ENCODE data around the gene PIK3C2A. TPM values are rescaled to one million over a fixed set of nuclear protein-coding genes. Genes with fewer than 3 reads are reported as not detected.

The PIK3C2A gene
- total RNA-seq, 4 donors from 2014 or later, result 30.5 to 46.7 (median 40.8) TPM

DNA sequence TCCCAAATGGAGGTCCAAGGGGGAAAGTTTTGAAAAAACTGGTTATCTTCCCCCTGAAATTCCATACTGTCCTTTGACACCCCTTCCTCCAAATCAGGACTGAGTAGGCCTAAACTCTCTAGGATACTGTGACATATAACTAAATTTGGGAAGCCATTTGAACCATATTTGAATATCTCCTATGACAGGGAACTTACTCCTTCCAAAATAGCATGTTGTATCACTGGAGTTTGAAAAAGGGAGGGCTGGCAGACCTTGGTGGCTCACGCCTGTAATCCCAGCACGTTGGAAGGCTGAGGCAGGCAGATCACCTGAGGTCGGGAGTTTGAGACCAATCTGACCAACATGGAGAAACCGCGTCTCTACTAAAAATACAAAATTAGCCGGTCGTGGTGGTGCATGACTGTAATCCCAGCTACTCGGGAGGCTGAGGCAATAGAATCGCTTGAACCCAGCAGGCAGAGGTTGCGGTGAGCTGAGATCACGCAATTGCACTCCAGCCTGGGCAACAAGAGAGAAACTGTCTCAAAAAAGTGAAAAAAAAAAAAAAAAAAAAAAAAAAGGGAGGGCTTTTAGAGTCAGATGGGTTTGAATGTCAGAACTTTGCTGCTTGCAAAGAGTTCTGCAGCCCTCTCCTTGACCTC lies 42.4 kb downstream of the PIK3C2A start:
- TF ChIP-seq, protein P1, sequence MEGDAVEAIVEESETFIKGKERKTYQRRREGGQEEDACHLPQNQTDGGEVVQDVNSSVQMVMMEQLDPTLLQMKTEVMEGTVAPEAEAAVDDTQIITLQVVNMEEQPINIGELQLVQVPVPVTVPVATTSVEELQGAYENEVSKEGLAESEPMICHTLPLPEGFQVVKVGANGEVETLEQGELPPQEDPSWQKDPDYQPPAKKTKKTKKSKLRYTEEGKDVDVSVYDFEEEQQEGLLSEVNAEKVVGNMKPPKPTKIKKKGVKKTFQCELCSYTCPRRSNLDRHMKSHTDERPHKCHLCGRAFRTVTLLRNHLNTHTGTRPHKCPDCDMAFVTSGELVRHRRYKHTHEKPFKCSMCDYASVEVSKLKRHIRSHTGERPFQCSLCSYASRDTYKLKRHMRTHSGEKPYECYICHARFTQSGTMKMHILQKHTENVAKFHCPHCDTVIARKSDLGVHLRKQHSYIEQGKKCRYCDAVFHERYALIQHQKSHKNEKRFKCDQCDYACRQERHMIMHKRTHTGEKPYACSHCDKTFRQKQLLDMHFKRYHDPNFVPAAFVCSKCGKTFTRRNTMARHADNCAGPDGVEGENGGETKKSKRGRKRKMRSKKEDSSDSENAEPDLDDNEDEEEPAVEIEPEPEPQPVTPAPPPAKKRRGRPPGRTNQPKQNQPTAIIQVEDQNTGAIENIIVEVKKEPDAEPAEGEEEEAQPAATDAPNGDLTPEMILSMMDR (IDR thresholded peaks at IDR 0.05), result no peak
- no peak for TF ChIP-seq POLR2A (IDR thresholded peaks at IDR 0.05)
- intact Hi-C loops (cut with DNase I; ENCODE audit: low total_unique reads), result no loop called here
- WGBS, 2 donors, result 94 to 95% methylated on average over 11 of the region's 11 CpGs
- H3K4me3 ChIP-seq (ENCODE audit: low read depth, poor library complexity, severe bottlenecking), result no peak overlapping the region
- no peak for DNase-seq (ENCODE audit: low spot score in 2 of 2)

DNA sequence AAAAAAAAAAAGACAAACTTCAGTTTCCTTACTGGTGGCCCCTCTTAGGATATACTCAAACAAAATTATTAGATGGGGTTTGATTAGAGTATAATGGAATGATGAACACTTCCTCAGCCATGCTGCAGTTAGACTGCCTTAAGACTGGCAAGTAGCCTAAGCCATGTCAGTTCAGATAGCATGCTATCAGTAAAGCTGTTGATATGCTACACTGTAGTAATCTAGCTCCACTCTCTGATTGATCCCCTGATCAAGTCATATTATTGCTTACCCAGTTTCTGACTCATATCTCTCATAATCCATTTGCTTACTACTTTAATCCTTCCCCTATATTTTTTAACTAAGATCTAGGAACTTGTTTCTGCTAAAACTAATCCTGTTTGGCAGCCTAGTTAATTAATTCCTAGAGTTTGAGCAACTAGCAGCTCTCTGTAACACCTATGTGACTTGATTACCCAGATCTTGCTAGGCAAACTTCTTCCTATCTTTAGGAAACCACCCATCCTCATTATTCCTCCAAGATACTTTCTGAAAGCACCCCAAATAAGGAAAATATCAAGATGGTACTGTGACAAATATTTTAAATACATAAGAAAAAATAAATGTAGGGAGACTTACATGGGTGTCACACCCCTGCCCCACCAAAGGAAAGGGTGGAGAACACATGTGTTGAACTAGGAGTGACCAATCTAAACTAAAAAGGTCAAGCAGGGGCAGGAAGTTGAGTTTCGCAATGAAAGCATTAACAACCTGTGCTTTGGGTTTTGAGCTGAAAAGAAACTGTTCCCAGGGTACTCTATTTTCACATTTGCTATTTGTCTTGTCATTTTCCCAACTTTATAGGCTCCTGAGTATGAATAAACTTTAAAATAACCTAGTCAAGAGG lies 43.2 kb downstream of the PIK3C2A start:
- no peak for TF ChIP-seq POLR2A (IDR thresholded peaks at IDR 0.05)
- TF ChIP-seq, protein P1 (IDR thresholded peaks at IDR 0.05), result no peak
- no peak for DNase-seq (ENCODE audit: low spot score in 2 of 2)
- 76 to 81% methylated on average over 1 of the region's 1 CpG for WGBS, 2 donors
- H3K4me3 ChIP-seq (ENCODE audit: low read depth, poor library complexity, severe bottlenecking), result no peak overlapping the region
- intact Hi-C loops (cut with DNase I; ENCODE audit: low total_unique reads), result no loop called here

DNA sequence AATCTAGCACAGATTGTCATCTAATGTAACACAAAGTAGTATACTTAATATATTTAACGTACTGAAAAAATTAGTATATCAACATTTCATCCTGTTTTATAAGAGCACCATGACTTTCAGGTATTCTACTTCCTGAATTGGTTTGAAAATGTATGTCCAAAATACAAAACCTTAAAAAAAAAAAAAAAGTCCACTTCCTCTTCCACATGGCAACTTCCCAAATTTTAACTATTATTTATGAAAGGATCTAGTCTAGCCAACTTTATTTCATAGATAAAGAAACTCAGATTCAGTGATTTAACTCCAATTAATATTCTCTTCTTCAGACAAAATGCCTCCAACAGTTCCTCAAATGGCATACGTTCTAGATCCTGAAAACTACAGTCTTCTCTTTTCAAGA lies 44.0 kb downstream of the PIK3C2A start:
- no peak overlapping the region for H3K4me3 ChIP-seq (ENCODE audit: low read depth, poor library complexity, severe bottlenecking)
- DNase-seq (ENCODE audit: low spot score in 2 of 2), result no peak
- intact Hi-C loops (cut with DNase I; ENCODE audit: low total_unique reads), result no loop called here
- 86 to 93% methylated on average over 2 of the region's 2 CpGs for WGBS, 2 donors
- TF ChIP-seq, protein P1 (IDR thresholded peaks at IDR 0.05), result no peak
- TF ChIP-seq POLR2A (IDR thresholded peaks at IDR 0.05), result no peak

DNA sequence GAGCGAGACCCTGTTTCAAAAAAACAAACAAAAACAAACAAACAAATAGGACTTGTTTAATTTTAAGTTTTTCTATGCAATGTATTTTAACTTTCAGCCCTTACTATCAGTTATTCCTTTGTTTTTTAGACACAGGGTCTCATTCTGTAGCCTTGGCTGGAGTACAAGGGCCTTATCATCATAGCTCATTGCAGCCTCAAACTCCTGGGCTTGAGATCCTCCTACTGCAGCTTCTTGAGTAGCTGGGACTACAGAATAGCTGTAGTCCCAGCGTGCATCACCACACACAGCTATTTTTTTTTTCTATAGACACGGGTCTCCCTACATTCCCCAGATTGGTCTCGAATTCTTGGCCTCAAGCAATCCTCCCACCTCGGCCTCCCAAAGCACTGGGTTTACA lies 44.5 kb downstream of the PIK3C2A start:
- 96 to 99% methylated on average over 5 of the region's 5 CpGs for WGBS, 2 donors
- no peak overlapping the region for H3K4me3 ChIP-seq (ENCODE audit: low read depth, poor library complexity, severe bottlenecking)
- TF ChIP-seq POLR2A (IDR thresholded peaks at IDR 0.05), result no peak
- TF ChIP-seq, protein P1 (IDR thresholded peaks at IDR 0.05), result no peak
- intact Hi-C loops (cut with DNase I; ENCODE audit: low total_unique reads), result no loop called here
- no peak for DNase-seq (ENCODE audit: low spot score in 2 of 2)

DNA sequence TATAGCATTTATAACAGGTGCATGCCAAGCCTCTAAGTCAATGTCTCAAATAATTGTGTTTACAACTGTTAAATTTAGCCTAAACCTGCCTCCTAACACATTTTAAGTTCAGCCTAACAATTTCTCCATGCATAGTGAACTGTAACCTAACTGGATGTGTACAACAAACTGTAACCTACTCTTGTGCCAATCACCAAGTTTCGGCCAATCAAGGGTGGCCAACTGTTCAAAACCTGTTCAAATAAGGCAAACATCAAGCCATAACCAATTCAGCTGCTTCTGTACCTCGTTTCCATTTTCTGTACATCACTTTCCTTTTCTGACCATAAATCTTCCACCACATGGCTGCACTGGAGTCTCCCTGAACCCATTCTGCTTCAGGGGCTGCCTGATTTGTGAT lies 45.4 kb downstream of the PIK3C2A start:
- no peak overlapping the region for H3K4me3 ChIP-seq (ENCODE audit: low read depth, poor library complexity, severe bottlenecking)
- DNase-seq (ENCODE audit: low spot score in 2 of 2), result no peak
- TF ChIP-seq, protein P1 (IDR thresholded peaks at IDR 0.05), result no peak
- no peak for TF ChIP-seq POLR2A (IDR thresholded peaks at IDR 0.05)
- WGBS, 2 donors, result 63% methylated on average over 2 of the region's 2 CpGs
- intact Hi-C loops (cut with DNase I; ENCODE audit: low total_unique reads), result no loop called here

Measured in lower leg skin (tissue), 4 donors.